CD4-positive, alpha-beta T cell (primary cell): ENCODE measurements around the gene RBM20. TPM values are rescaled to one million over a fixed set of nuclear protein-coding genes. Genes with fewer than 3 reads are reported as not detected.

ENCODE experiments used
- ATAC-seq: fragments of 200-7000 bp; cut with Tn5 transposase; one replicate; pipeline ENCODE4 v1.10.0; 2022; ENCODE audit warnings: mild to moderate bottlenecking; ENCODE audit not compliant: poor library complexity
- CTCF ChIA-PET: fragments of 350-600 bp; sonication (Branson Sonifier 250); formaldehyde crosslinking; loops from one replicate; lab custom pipeline; 2021; ENCODE audit warnings: antibody characterized with exemption, inconsistent platforms; lab: Charles Lee
- POLR2A ChIA-PET: fragments of 350-600 bp; sonication (Branson Sonifier 250); formaldehyde crosslinking; loops from one replicate; lab custom pipeline; 2021; ENCODE audit warnings: antibody characterized with exemption, inconsistent platforms; lab: Charles Lee
- DNase-seq, 14 experiments: peaks; one replicate each; pipeline ENCODE4 v3.0.0-alpha.2; 2013 to 2020; ENCODE audit warnings: mixed read lengths in 2 of 14
- H3K27ac ChIP-seq, 2 donors: one replicate each; pipeline versions ENCODE4 v1.5.1 to v1.7.0; 2013; ENCODE audit warnings: low read length in 2 of 2, low read depth in 1 of 2, mild to moderate bottlenecking in 1 of 2
- H3K27me3 ChIP-seq, 2 experiments: 1 replicate in 1 of 2; 2 replicates in 1 of 2; pipeline versions ENCODE4 v1.6.1 to v1.7.0; 2013; ENCODE audit warnings: low read length in 2 of 2, control low read depth in 1 of 2, mild to moderate bottlenecking in 1 of 2, moderate library complexity in 1 of 2; ENCODE audit not compliant: insufficient read depth in 2 of 2, control insufficient read depth in 1 of 2
- H3K36me3 ChIP-seq: one replicate; pipeline ENCODE4 v1.6.1; 2013; ENCODE audit warnings: low read length, control low read depth; ENCODE audit not compliant: insufficient read depth
- H3K4me1 ChIP-seq: one replicate; pipeline ENCODE4 v1.6.1; 2013; ENCODE audit warnings: low read length, control low read depth; ENCODE audit not compliant: insufficient read depth
- H3K4me3 ChIP-seq: one replicate; pipeline ENCODE4 v1.5.1; 2013; ENCODE audit warnings: mild to moderate bottlenecking, low read length, moderate library complexity
- H3K9me3 ChIP-seq, 2 experiments: 1 replicate in 1 of 2; 2 replicates in 1 of 2; pipeline versions ENCODE4 v1.6.1 to v1.7.0; 2013; ENCODE audit warnings: low read length in 2 of 2, mild to moderate bottlenecking in 2 of 2, control low read depth in 1 of 2, moderate library complexity in 1 of 2; ENCODE audit not compliant: control insufficient read depth in 1 of 2, insufficient read depth in 1 of 2
- H3K27ac Mint-ChIP-seq: one replicate; pipeline ENCODE4 v1.8.0; 2020; ENCODE audit warnings: mixed read lengths
- H3K27me3 Mint-ChIP-seq: one replicate; pipeline ENCODE4 v1.8.0; 2021; ENCODE audit warnings: mixed read lengths
- H3K36me3 Mint-ChIP-seq: one replicate; pipeline ENCODE4 v1.8.0; 2021; ENCODE audit warnings: low read depth, mixed read lengths
- H3K4me1 Mint-ChIP-seq: one replicate; pipeline ENCODE4 v1.8.0; 2021; ENCODE audit warnings: low read depth, mixed read lengths
- H3K4me3 Mint-ChIP-seq: one replicate; pipeline ENCODE4 v1.8.0; 2020; ENCODE audit warnings: mild to moderate bottlenecking, mixed read lengths
- H3K9me3 Mint-ChIP-seq: one replicate; pipeline ENCODE4 v1.8.0; 2020; ENCODE audit warnings: mixed read lengths
- intact Hi-C, 2 experiments: fragments of 100-400 bp; cut with DNase I in 1 of 2; cut with micrococcal nuclease in 1 of 2; formaldehyde crosslinking; loops; one replicate each; pipeline versions ENCODE4 v1.15.1 to v1.9.0; 2023 to 2025; cut with DNase I, micrococcal nuclease
- total RNA-seq, 174 experiments: library from RNA in 2 of 174; stranded (reverse) in 2 of 174; gene quantifications; one replicate each; pipeline ENCODE4 v1.2.3 and lab custom pipeline; 2021 to 2026
- TF ChIP-seq, protein P1 (sequence below): fragments of 200-600 bp; IDR thresholded peaks from one replicate; pipeline ENCODE4 v1.8.0; 2022; ENCODE audit warnings: antibody characterized with exemption, mild to moderate bottlenecking

The RBM20 gene
- total RNA-seq, 2 experiments from 2014 or later: 0.91 to 1.1 TPM

DNA sequence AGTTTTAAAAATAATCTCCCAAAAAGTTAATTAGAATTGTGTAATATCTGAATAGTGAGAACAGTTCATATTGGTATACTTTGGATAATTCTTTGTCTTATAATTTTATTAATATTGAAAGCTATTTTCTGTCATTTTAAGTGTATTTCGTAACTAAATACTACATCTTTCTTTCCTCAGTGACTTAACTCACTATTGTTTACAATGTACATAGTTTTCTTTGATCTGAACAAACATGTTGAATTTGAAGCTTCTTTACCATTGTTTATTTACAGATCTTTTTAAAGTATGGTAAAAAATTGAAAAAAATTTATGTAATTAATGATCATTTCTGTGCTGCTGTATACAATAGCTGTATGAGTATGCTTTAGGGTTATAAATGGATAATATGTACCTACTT, 232.7 kb downstream of the RBM20 start:
- peak overlapping the region; percentile 56 for H3K27ac Mint-ChIP-seq
- TF ChIP-seq, protein P1, sequence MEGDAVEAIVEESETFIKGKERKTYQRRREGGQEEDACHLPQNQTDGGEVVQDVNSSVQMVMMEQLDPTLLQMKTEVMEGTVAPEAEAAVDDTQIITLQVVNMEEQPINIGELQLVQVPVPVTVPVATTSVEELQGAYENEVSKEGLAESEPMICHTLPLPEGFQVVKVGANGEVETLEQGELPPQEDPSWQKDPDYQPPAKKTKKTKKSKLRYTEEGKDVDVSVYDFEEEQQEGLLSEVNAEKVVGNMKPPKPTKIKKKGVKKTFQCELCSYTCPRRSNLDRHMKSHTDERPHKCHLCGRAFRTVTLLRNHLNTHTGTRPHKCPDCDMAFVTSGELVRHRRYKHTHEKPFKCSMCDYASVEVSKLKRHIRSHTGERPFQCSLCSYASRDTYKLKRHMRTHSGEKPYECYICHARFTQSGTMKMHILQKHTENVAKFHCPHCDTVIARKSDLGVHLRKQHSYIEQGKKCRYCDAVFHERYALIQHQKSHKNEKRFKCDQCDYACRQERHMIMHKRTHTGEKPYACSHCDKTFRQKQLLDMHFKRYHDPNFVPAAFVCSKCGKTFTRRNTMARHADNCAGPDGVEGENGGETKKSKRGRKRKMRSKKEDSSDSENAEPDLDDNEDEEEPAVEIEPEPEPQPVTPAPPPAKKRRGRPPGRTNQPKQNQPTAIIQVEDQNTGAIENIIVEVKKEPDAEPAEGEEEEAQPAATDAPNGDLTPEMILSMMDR: no peak

DNA sequence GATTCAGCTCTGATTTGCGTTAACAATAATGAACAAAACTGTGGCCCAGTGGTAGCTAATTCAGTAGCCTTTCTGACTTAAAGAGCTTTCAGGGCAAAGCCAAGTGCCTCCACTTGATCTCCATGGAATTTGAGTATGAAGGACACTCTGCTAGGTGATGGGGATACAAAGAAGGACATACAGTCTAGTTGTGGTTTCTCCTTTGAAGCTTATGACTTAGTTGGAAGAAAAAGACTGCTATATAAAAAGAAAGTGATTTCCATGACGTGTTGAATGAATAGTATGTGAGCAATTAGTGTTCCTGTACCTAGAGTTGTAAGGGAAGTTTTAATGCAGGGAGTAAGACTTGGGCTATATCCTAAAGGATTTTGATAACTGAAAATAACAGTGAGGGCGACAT, 235.9 kb downstream of the RBM20 start:
- H3K27ac Mint-ChIP-seq: peak overlapping the region; percentile 56
- H3K4me3 ChIP-seq: no peak overlapping the region
- peaks cover 71% of the 10 kb centered on the region for H3K36me3 ChIP-seq
- no peaks in the 10 kb centered on the region for H3K9me3 ChIP-seq
- intact Hi-C loops: loop anchor here in 1 of 2 experiments (2.0 kb wide), 1 partner anchor 15 kb away; no protein-coding TSS in a partner anchor
- TF ChIP-seq, protein P1: no peak
- peaks cover 89% of the 10 kb centered on the region for H3K36me3 Mint-ChIP-seq
- H3K27me3 ChIP-seq: no peaks in the 10 kb centered on the region
- H3K4me1 Mint-ChIP-seq: peaks cover 89% of the 10 kb centered on the region
- ChIA-PET POLR2A (interaction anchor here (0.7 to 1.9 kb wide), 6 partner anchors 10 to 77 kb away, joined by 4 to 9 read pairs (median 4); no protein-coding TSS in a partner anchor), CTCF (interaction anchor here (1.0 to 1.4 kb wide), 2 partner anchors 19 to 30 kb away, joined by 3 read pairs; no protein-coding TSS in a partner anchor)
- H3K27me3 Mint-ChIP-seq: no peaks in the 10 kb centered on the region
- no peak overlapping the region for H3K27ac ChIP-seq
- peaks cover 22% of the 10 kb centered on the region for H3K4me1 ChIP-seq
- DNase-seq (no peak), ATAC-seq (peak; percentile 21)
- H3K4me3 Mint-ChIP-seq: peak overlapping the region; percentile 1
- H3K9me3 Mint-ChIP-seq: no peaks in the 10 kb centered on the region

More for the DNA sequence above, 232.7 kb downstream of the RBM20 start:
- DNase-seq (no peak), ATAC-seq (no peak)
- Mint-ChIP-seq H3K27me3 (no peaks in the 10 kb centered on the region), H3K4me3 (peak overlapping the region; percentile 18), H3K9me3 (no peaks in the 10 kb centered on the region), H3K4me1 (peaks cover 82% of the 10 kb centered on the region), H3K36me3 (peaks cover 75% of the 10 kb centered on the region)
- POLR2A ChIA-PET: interaction anchor here (0.6 to 2.1 kb wide), 8 partner anchors 9 to 74 kb away, joined by 3 to 8 read pairs (median 4); no protein-coding TSS in a partner anchor
- CTCF ChIA-PET: interaction anchor here (0.5 to 2.2 kb wide), 3 partner anchors 19 to 1502 kb away, joined by 3 to 6 read pairs (median 5); no protein-coding TSS in a partner anchor
- intact Hi-C loops: no loop called here
- peaks cover 14% of the 10 kb centered on the region for H3K4me1 ChIP-seq
- H3K27me3 ChIP-seq: no peaks in the 10 kb centered on the region
- H3K27ac ChIP-seq: peak overlapping the region in 1 of 2 donors; percentile 11
- no peak overlapping the region for H3K4me3 ChIP-seq
- H3K9me3 ChIP-seq: no peaks in the 10 kb centered on the region
- peaks cover 48% of the 10 kb centered on the region for H3K36me3 ChIP-seq

DNA sequence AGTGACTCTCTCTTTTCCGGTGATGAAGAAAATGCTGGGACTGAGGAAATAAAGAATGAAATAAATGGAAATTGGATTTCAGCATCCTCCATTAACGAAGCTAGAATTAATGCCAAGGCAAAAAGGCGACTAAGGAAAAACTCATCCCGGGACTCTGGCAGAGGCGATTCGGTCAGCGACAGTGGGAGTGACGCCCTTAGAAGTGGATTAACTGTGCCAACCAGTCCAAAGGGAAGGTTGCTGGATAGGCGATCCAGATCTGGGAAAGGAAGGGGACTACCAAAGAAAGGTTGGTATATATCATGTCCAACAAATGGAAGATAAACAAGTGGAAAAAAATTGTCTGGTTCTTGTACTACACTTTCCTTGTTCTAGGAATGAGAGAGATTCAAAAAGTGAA, 237.1 kb downstream of the RBM20 start:
- Mint-ChIP-seq H3K36me3 (peaks cover 92% of the 10 kb centered on the region), H3K4me1 (peaks cover 87% of the 10 kb centered on the region)
- no peak for ATAC-seq

More for the DNA sequence above, 237.1 kb downstream of the RBM20 start:
- Histone ChIP-seq H3K27ac (peak overlapping the region in 1 of 2 donors; percentile 1), H3K4me1 (peaks cover 18% of the 10 kb centered on the region), H3K9me3 (no peaks in the 10 kb centered on the region), H3K27me3 (no peaks in the 10 kb centered on the region), H3K4me3 (no peak overlapping the region), H3K36me3 (peaks cover 77% of the 10 kb centered on the region)
- ChIA-PET CTCF (no interaction called here), POLR2A (interaction anchor here (0.5 to 3.4 kb wide), 3 partner anchors 8 to 24 kb away, joined by 3 to 11 read pairs (median 4); no protein-coding TSS in a partner anchor)
- no peaks in the 10 kb centered on the region for H3K9me3 Mint-ChIP-seq
- H3K27ac Mint-ChIP-seq: peak overlapping the region; percentile 54
- DNase-seq: no peak
- H3K27me3 Mint-ChIP-seq: no peaks in the 10 kb centered on the region
- TF ChIP-seq, protein P1: no peak
- intact Hi-C loops: loop anchor here in 1 of 2 experiments (2.0 kb wide), 1 partner anchor 14 kb away; no protein-coding TSS in a partner anchor
- no peak overlapping the region for H3K4me3 Mint-ChIP-seq
